Stimulated activated CD4-positive, alpha-beta T cell treated with anti-CD3 and anti-CD28 coated beads, Interleukin-1b, Interleukin-23, amount 100 ng/mL, for 1 hour (primary cell): Measurements from ENCODE around the gene OR4K15.
"Not testable (repeated sequence)": the region's sequence is repeated elsewhere in the genome, so short reads cannot be mapped to it uniquely, and the experiment has no call there.

Experiments
- DNase-seq, 2 donors: peaks; one replicate each; pipeline ENCODE4 v3.0.0-alpha.2; 2020; ENCODE audit warnings: low read depth in 2 of 2

Gene OR4K15, protein sequence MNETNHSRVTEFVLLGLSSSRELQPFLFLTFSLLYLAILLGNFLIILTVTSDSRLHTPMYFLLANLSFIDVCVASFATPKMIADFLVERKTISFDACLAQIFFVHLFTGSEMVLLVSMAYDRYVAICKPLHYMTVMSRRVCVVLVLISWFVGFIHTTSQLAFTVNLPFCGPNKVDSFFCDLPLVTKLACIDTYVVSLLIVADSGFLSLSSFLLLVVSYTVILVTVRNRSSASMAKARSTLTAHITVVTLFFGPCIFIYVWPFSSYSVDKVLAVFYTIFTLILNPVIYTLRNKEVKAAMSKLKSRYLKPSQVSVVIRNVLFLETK

DNA sequence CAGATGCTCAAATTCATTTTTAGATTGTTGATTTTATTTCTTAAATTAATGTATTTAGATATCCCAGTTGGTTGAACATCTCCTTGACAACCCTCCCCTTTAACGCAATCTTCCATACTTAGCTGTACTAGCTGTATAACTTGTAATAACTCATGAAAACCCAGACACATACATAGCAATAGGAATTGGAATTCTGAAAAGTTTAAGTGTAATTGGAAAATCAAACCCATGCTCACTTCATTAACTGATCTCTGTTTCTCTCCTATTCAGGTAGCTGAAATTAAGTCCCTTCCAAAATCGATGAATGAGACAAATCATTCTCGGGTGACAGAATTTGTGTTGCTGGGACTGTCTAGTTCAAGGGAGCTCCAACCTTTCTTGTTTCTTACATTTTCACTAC, at the start of gene OR4K15:
TSS of gene OR4K15 (plus strand) at position 301 of the 400 bp plus-strand sequence. CDS start at position 301, 0 bp downstream.
- DNase-seq = no peak

DNA sequence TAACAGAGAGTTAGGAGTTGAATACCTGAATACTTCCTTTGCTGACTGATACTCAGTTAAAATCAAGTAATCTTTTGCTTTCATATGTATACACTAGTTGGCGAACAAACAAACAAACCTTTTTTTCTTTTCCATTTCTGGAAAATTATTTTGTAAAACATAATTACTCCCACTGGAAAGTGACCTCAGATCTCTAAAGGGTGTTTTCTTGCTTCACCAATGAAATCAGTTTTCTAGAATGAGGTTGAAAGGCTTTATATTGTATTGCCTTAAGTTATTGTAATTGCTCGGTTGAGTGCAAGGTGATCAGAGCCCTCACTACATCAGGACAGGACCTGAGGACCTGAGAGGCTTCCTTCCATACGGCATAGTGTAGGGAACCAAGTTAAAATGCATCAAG, 44.8 kb upstream of the OR4K15 start, which contains the start of gene OR4K1:
TSS of gene OR4K1 (plus strand) at position 301 of the 400 bp plus-strand sequence. CDS start 4,750 bp downstream, outside the sequence.
- DNase-seq = no peak

DNA sequence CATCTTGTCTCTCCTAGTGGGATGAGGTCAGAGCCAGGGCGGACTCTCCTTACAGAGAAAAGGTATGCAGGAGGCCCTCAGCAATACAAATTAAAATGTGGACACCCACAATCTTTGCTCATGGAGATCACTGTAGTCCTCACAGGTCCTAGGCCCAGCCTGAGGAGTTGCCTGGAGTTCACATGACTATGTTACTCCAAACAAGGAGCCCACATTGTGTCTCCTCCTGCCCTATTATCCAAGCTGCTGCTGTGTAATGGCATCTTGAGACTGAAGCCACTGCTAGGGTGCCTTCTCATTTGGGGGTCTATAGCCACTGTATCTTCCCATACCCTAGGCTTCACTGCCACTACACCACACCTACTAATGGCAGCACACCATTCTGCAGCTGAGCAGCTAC, 33.7 kb upstream of the OR4K15 start:
- no peak for DNase-seq

DNA sequence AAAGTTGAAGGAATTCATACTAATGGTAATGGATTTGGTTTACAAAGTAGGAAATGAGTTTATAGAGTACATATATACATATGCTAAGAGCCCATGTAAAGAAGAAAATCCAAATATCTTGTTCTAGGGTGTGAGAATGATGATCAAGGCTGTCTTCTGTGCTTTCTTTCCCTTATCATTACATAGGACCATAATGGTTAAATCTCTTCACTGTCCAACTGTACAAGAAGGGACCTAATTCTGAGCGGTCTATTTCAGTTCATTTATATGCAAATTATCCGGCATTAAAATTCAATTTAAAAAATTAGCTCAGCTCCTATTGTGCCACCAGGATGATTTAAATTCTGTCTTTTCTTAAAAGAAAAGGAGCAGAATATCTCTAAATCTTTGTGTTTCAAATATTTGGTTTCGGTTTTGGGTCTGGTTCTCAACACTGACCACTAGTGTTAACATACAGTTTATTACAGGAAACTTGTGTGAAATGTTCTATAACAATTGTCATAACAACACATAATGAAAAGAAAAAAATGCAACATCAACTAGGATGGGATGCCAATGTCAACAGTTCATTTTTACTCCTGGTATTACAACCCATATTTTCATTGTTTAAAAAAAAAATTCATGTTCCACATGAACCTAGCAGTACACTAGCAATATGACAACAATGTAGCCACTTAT, 27.8 kb upstream of the OR4K15 start:
- DNase-seq = no peak

DNA sequence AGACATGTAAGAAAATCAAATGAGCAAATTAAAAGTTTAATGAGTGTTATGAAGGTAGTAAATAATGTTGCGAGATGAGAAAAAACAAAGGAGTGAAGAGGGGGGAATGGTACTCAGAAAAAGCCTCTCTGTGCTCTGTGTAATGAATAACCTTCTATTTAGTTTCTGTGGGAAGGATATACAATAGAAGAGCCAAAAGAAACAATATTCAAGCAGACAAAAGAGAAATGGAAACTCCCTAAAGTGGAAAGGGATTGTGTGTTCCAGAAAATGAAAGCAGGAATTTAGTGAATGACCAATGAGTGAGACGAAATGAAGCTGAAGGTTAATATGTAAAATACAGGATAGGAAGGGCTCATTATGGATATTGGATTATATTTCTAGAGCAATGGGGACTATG, 26.2 kb upstream of the OR4K15 start:
- no peak for DNase-seq

DNA sequence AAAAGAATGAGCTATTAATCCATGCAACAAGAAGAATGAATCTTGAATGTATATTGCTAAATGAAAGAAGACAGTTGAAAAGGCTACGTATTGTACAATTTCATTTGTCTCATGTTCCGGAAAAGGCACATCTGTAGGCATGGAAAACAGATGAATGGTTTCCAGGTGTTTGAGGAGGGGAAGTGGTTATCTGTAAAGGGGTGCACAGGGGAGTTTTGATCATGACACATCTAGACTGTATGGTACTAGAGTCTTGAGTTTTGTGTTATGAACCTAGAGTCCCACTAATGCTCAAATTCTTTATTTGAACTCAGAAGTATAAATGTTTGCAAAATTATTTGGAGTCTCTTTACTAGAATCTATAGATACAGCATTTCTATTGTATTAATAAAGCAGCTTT, 5.7 kb upstream of the OR4K15 start:
- DNase-seq = not testable (repeated sequence)

DNA sequence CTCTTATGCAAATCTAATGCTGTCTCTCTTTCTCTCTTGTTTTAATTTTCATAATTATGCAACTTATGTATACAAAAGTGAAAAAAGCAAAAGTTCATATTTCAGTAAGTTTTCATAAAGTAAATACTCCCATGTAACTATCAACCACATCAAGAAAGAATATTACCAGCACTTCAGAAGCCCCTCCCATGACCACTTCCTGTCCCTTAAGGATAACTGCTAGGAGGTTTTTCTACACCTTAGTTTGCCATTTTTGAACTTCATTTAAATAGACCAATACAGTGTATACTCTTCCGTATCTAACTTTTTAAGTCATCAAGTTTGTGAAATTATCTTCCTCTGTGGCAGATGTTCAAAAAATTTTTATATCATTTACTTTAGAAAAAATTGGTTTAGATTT, 547 bp upstream of the OR4K15 start:
- DNase-seq = no peak

DNA sequence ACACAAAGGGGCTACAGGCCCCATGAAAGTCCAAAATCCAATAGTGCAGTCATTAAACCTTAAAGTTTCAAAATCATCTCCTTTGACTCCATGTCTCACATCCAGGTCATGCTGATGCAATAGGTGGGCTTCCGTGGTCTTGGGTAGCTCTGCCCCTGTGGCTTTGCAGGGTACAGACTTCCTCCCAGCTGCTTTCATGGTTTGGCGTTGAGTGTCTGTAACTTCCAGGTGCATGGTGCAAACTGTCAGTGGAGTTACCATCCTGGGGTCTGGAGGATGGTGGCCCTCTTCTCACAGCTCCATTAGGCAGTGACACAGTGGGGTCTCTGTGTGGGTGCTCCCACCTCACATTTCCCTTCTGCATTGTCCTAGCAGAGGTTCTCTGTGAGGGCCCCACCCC, 18.0 kb downstream of the OR4K15 start:
- no peak for DNase-seq

DNA sequence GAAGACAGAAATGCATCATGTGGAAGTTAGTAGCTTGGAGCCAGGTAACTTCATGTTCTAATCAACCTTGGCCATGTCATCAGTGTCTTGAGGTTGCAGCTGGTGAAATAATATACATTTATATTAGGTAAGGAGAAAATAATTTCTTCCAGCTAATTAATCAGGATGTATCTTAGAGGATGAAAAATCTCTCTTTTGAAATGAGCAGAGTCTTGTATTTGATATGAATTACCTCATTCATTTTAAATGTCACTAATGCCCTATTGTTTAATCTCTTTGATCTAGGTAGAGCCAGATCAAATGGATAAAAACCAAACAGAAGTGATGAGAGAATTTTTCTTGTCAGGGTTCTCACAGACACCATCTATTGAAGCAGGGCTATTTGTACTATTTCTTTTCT, 26.5 kb downstream of the OR4K15 start, which contains the start of gene OR4Q2:
TSS of gene OR4Q2 (plus strand) at position 301 of the 400 bp plus-strand sequence.
- DNase-seq = no peak

DNA sequence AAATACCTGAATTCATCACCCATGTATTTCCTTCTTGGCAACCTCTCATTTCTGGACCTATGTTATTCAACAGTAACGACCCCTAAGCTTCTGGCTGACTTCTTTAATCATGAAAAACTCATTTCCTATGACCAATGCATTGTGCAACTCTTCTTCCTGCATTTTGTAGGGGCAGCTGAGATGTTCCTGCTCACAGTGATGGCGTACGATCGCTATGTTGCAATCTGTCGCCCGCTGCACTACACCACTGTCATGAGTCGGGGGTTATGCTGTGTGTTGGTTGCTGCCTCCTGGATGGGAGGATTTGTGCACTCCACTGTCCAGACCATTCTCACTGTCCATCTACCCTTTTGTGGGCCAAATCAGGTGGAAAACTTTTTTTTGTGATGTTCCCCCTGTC, 26.9 kb downstream of the OR4K15 start:
- no peak for DNase-seq

DNA sequence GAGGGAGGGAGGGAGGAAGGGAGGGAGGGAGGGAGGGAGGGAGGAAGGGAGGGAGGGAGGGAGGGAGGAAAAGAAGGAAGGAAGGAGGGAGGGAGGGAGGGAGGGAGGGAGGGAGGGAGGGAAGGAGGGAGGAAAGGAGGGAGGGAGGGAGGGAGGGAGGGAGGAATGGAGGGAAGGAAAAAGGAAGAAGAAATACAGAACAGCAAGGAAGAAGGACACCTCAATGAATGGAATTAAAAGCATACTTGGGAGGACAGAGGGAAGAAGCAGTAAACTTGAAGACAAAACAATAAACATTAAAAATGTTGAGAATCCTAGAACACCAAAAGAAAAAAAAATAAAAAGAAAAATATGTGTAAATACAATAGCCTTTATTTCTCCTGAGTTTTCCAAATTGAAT, 32.8 kb downstream of the OR4K15 start:
- DNase-seq = no peak

DNA sequence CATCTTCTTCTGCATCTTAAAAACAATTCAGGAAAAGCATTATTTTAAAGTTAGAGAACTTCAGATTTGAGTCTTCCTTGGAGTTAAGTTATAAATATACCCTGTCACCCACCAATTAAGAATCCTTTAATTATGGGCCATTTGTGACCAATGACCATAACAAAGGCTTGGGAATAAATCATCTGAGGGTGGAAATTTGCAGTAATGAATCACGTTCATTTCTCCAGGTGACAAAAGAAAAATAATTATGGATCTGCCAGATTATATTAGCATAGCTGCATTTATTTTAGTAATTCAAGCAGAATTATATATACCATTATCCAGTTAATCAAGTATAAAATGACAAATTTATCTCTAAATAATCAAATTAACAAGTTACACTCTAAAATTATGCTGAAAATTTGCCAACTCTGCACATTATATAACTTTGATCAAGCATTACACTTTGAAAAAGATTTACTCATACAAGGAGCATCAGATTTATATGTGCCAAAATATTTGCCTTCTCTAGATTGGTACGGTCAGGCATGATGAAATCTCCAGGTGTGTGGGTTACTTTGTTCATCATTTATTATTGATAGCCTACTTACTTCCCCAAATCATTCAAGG, 44.0 kb downstream of the OR4K15 start, which contains the start of gene OR4K14:
TSS of gene OR4K14 (minus strand) at position 51 of the 609 bp plus-strand sequence. CDS start 4,114 bp downstream, outside the sequence.
- DNase-seq = no peak
